Fibroblast of pulmonary artery (primary cell): Measurements from ENCODE around the gene SMARCD1.

ENCODE experiments used
- DNase-seq: peaks from one replicate; pipeline ENCODE4 v3.0.0-alpha.2; 2010; ENCODE audit warnings: low read depth
- H3K4me3 ChIP-seq: replicated peaks from 2 replicates; pipeline ENCODE4 v1.5.1; 2011; ENCODE audit warnings: low read depth, mild to moderate bottlenecking, control low read depth, low read length, moderate library complexity
- TF ChIP-seq, protein P1 (sequence below): IDR thresholded peaks from 2 replicates; pipeline ENCODE4 v1.5.1; 2011; ENCODE audit warnings: mild to moderate bottlenecking, control low read depth, low read length, inconsistent platforms; ENCODE audit errors: missing control alignments

Gene SMARCD1

DNA sequence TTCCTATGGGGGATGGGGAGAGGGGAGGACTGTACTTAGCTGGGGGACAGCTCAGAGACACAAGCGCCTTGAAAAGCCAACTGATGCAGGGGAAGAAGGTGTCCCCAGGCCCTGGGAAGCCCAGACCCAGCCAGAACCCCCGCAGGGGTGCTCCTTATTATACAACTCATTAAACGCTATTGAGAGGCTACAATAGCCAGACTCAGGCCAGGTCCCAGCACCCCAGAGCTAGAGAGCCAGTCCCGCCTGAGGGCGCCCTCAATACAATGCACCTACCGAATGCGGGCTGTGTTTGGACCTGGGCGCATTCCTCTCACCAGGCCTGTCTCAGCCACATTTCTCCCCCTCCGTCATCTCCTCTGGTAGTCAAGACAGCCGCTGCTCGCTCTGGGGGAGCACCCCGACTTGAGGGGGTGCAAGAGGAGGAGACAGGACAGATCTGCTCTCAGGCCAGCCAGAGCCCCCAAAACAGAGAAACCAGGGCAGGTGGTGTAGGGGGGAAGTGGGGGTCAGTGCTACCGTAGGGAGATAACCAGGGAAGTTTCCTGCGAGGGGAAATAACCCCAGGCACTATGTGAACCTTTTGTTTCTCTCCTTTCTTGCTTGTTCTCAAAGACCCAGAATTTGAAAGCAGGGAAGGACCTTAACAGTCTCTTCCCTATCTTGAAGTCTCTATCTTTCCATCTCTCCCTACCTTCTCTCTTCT is 33.9 kb upstream of the SMARCD1 start:
- no peak for DNase-seq
- H3K4me3 ChIP-seq = no peak overlapping the region
- TF ChIP-seq, protein P1, sequence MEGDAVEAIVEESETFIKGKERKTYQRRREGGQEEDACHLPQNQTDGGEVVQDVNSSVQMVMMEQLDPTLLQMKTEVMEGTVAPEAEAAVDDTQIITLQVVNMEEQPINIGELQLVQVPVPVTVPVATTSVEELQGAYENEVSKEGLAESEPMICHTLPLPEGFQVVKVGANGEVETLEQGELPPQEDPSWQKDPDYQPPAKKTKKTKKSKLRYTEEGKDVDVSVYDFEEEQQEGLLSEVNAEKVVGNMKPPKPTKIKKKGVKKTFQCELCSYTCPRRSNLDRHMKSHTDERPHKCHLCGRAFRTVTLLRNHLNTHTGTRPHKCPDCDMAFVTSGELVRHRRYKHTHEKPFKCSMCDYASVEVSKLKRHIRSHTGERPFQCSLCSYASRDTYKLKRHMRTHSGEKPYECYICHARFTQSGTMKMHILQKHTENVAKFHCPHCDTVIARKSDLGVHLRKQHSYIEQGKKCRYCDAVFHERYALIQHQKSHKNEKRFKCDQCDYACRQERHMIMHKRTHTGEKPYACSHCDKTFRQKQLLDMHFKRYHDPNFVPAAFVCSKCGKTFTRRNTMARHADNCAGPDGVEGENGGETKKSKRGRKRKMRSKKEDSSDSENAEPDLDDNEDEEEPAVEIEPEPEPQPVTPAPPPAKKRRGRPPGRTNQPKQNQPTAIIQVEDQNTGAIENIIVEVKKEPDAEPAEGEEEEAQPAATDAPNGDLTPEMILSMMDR = no peak

DNA sequence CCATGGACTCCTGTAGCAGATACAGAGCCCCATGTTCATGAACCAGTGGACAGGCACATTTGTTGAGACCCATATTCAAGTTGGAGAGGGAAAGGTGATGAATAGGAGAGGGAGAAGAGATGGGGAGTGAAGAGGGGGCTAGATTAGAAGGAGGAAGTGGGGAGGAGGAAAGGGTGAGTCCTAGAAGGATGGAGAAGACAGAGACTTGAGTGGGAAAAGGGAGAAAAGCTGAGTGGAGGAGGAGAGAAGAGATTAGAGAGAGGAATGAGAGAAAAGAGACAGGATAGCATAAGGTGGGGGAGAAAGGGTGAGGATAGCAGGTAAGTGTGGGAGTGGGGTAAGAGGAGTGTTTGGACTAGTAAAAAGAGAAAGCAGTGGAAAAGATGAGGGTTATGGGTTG is 32.6 kb upstream of the SMARCD1 start:
- H3K4me3 ChIP-seq = no peak overlapping the region
- no peak for DNase-seq
- TF ChIP-seq, protein P1 = no peak

DNA sequence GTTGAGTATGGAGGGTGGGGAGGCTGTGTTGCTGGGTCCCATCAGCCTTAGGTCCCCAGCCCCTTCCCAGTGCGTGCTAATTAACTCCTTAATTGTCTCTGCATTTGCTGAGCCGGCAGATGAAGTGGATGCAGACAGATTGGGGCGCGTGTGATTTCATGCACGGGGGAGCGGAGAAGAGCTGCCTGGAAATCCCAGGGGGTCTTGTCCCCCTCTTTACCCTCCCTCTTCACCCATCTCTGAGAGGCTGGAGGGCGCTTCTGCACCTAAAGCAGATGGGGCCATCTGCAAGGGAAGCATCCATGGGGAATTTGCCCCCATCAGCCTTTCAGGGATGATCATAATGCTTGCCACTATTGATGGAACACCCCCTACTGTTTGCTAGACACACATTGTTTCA is 32.2 kb upstream of the SMARCD1 start:
- DNase-seq = no peak
- H3K4me3 ChIP-seq = no peak overlapping the region
- TF ChIP-seq, protein P1 = no peak

DNA sequence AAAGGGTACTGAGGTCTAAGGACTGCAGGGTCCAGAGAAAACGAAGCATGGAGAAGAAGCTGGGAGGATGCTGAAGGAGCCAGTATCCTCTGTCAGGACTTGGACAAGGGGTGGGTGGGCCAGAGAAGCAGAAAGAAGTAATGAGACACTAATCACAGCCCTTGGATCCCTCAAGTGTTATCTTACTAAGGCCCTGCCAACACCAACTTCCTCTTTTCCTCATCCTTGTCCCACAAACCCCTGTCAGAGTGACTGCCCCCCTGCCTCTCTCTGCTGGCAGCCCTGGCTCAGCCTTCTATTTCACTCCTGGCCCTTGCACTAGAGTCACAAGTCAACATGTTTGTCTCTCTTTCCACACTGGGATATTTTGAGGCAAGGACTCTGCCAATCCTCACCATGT is 31.6 kb upstream of the SMARCD1 start:
- TF ChIP-seq, protein P1 = no peak

DNA sequence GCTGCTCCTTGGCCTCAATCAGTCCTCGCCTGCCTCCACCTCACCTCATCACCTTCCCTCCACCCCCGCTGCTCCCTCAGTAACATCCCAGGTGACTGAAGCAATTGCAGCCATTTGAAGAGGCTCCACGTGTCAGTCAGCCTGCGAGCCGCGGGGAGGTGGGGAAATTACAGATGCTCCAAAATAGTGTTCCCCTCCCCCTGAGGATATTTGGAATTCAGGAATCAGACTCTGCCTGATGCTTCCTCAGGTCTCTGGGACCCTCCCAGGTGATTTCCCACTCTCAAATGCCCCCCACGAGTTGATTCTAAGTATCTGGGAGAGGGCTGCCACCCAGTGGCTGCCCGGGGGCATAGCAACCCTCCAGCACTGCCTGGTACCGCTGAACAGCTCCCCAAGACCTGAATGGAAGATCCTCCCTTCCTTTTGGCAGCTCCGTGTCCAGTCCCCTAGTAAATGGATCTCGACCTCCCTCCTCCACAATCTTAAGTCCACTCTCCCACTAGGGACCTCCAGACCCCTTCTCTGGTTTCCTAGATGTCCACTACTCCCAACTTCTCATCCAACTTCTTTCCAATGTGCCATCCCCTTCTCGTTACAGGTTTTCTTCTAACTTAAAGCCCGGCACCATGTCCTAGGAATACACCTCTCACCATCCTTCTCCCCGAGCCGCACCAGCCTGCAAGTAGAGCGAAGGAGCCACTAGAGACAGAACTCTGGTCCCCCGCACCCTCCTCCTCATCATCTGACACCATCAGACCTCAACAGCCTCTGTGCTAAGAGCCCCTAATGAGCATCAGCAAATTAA is 29.1 kb upstream of the SMARCD1 start:
- DNase-seq = peak; percentile 48
- H3K4me3 ChIP-seq = no peak overlapping the region
- TF ChIP-seq, protein P1 = peak; percentile 99

More for the DNA sequence above, 31.6 kb upstream of the SMARCD1 start:
- H3K4me3 ChIP-seq = no peak overlapping the region
- DNase-seq = no peak

DNA sequence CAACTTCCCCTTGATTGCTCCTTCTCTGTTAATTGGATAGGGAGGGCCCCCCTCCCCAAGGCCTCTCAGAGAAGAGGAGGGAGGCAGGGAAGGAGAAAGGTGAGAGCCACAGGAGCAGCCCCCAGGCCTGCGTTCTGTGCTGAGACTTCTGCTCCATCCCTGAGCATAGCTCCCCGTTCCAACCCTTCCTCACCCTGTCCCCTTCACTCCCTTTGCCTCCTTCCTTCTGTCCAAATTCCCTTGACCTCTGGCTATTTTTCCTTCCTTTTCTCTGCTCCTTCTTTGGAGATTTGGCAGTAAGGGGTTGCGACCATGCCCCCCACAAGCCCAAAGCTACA is 28.5 kb upstream of the SMARCD1 start:
- no peak for DNase-seq
- H3K4me3 ChIP-seq = peak overlapping the region; percentile 60
- TF ChIP-seq, protein P1 = no peak
